SU-DHL-6 (cell line): ENCODE data around the gene HOMER2.

Experiments used
- EZH2phosphoT487 ChIP-seq: fragments of 200-600 bp; sonication (generic), shearing (Covaris generic); conservative IDR thresholded peaks from 2 replicates; pipeline ENCODE4 v1.6.1; 2018; ENCODE audit warnings: mild to moderate bottlenecking, antibody characterized with exemption, low read length, moderate library complexity, mixed read lengths
- TF ChIP-seq, protein P1 (sequence below): fragments of 200-600 bp; sonication (generic); IDR thresholded peaks from one replicate; pipeline ENCODE4 v1.5.1; 2017; ENCODE audit warnings: antibody characterized with exemption, mild to moderate bottlenecking, low read length, moderate library complexity; ENCODE audit not compliant: insufficient read depth, poor library complexity, severe bottlenecking

DNA sequence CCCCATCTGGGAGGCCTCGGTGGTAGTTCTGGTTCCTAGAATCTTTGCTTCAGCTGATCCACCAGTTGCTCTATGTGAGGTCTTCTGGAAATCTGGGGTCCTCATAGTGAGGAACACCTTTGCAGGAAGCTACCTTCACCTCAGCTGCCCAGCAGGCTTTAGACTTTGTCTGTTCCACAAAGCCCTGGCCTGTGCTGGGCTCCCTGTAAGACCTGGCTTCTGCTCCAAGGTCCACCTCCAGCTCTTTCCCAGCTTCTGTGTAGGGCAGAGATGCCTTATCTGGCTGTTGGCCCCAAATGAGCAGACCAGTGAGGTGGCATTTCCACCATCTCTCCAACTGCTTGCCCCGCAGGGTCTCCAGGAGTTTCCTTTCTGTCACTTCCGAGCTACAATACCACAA is 8.2 kb upstream of the HOMER2 start:
- TF ChIP-seq, protein P1, sequence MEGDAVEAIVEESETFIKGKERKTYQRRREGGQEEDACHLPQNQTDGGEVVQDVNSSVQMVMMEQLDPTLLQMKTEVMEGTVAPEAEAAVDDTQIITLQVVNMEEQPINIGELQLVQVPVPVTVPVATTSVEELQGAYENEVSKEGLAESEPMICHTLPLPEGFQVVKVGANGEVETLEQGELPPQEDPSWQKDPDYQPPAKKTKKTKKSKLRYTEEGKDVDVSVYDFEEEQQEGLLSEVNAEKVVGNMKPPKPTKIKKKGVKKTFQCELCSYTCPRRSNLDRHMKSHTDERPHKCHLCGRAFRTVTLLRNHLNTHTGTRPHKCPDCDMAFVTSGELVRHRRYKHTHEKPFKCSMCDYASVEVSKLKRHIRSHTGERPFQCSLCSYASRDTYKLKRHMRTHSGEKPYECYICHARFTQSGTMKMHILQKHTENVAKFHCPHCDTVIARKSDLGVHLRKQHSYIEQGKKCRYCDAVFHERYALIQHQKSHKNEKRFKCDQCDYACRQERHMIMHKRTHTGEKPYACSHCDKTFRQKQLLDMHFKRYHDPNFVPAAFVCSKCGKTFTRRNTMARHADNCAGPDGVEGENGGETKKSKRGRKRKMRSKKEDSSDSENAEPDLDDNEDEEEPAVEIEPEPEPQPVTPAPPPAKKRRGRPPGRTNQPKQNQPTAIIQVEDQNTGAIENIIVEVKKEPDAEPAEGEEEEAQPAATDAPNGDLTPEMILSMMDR, result no peak
- no peak for TF ChIP-seq EZH2phosphoT487
